Ramos (cell line): ENCODE measurements around the gene IRF8.

Experiments used
- in situ Hi-C: fragments of 300-500 bp; cut with MboI; formaldehyde crosslinking; loops from one replicate; pipeline ENCODE4 v1.14.3; 2022; ENCODE audit warnings: low sequenced_read_pairs; ENCODE audit not compliant: unreplicated experiment

The IRF8 gene

GRCh38 chr16:85970016-85970733 is 71.2 kb downstream of the IRF8 start:
- in situ Hi-C loops, result no loop called here

GRCh38 chr16:85970738-85971137 is 71.8 kb downstream of the IRF8 start:
- in situ Hi-C loops, result no loop called here
